Measurements from ENCODE around the gene MPV17. TPM values are rescaled to one million over a fixed set of nuclear protein-coding genes. Genes with fewer than 3 reads are reported as not detected.

MPV17 gene
- total and polyA plus RNA-seq, 9 of the 15 experiments (the other 6 are each of a cell fraction or from before 2014, with no cell fraction given) = 54.7 to 140 (median 70.2) TPM

DNA sequence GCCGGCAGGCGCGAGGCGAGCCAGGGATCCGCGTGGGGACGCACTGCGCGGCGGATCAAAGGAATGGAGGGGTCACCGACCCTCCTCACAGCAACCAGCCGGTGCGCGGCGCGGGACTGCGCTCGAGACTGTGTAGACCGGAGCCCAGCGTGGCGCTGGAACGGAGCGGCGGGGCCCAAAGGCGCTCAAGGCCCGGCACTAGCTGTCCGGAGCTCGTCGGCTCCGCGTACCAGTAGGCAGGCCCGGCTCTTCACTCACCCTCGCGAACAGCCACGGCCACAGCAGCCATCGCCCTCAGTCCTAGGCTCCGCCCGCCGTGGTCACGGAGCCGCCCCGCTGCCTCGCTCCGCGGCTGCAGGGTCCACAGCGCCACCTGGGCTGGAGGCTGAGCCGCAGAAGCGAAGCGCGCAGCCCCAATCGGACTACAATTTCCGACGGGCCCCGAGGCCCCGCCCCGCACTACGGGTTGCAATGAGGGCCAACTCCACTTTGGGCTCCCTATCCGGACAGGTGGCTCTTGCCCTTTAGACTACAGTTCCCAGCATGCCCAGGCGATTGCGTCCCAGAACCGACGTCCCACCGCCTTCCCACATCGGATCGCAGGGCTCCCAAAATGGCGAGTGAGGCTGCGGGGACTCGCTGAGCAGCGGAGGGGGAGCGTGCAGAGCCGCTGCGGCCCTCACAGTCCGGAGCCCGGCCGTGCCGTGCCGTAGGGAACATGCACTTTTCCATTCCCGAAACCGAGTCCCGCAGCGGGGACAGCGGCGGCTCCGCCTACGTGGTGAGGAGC is 47.3 kb upstream of the MPV17 start, which contains the start of the genes EIF2B4 and SNX17 (continued):
- TF ChIP-seq RB1 (IDR thresholded peaks at IDR 0.05; ENCODE audit: low read depth) (peak; percentile 79), BRD9 (IDR thresholded peaks at IDR 0.05; ENCODE audit: low read depth, partially characterized antibody) (no peak), GABPA (tag; conservative IDR thresholded peaks at IDR 0.05; ENCODE audit: low read depth) (peak; percentile 67), POLR2G (IDR thresholded peaks at IDR 0.05; ENCODE audit: low read depth, low read length) (peak; percentile 95), CREB1 (IDR thresholded peaks at IDR 0.05) (peak; percentile 91), CREB1 (CRISPR knock-in tag; IDR thresholded peaks at IDR 0.05) (peak; percentile 82), SUPT5H (IDR thresholded peaks at IDR 0.05) (peak; percentile 83), ZC3H11A (IDR thresholded peaks at IDR 0.05; ENCODE audit: low read depth, low read length) (no peak; the same call in 1 of the 2 replicates), STAT5B (CRISPR knock-in tag; IDR thresholded peaks at IDR 0.05) (no peak), SIN3B (IDR thresholded peaks at IDR 0.05; ENCODE audit: low read depth) (peak; percentile 86), JUN (IDR thresholded peaks at IDR 0.05; ENCODE audit: borderline replicate concordance, low read depth, low read length) (peak; percentile 84), JUN (CRISPR knock-in tag; IDR thresholded peaks at IDR 0.05; ENCODE audit: borderline replicate concordance) (peak; percentile 85; the same call in 1 of the 2 replicates), GABPB2 (CRISPR knock-in tag; conservative IDR thresholded peaks at IDR 0.05) (no peak; the same call in 1 of the 2 replicates), RNF2 (IDR thresholded peaks at IDR 0.05) (peak; percentile 95), NELFE (IDR thresholded peaks at IDR 0.05; ENCODE audit: insufficient read depth, insufficient read length) (no peak), RBFOX2 (IDR thresholded peaks at IDR 0.05; ENCODE audit: low read depth, low read length) (peak; percentile 99), NR4A1 (CRISPR knock-in tag; IDR thresholded peaks at IDR 0.05) (0 out of 2 replicates have a peak, but pooled peaks have one; percentile 88), NR4A1 (tag; IDR thresholded peaks at IDR 0.05) (0 out of 2 replicates have a peak, but pooled peaks have one; percentile 47), ZNF766 (CRISPR knock-in tag; conservative IDR thresholded peaks at IDR 0.05) (peak; percentile 82), HDAC1 (IDR thresholded peaks at IDR 0.05) (0 out of 4 replicates have a peak, but pooled peaks of 1 of the 2 experiments have one; percentile 6)
- TF ChIP-seq, protein P1, sequence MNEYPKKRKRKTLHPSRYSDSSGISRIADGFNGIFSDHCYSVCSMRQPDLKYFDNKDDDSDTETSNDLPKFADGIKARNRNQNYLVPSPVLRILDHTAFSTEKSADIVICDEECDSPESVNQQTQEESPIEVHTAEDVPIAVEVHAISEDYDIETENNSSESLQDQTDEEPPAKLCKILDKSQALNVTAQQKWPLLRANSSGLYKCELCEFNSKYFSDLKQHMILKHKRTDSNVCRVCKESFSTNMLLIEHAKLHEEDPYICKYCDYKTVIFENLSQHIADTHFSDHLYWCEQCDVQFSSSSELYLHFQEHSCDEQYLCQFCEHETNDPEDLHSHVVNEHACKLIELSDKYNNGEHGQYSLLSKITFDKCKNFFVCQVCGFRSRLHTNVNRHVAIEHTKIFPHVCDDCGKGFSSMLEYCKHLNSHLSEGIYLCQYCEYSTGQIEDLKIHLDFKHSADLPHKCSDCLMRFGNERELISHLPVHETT (CRISPR knock-in tag; conservative IDR thresholded peaks at IDR 0.05 in 1 of 2, IDR thresholded peaks at IDR 0.05 in 1 of 2) = peak in 1 of 2 experiments; percentile 88; a peak in 2 of 4 replicates
- TF ChIP-seq, protein P2, sequence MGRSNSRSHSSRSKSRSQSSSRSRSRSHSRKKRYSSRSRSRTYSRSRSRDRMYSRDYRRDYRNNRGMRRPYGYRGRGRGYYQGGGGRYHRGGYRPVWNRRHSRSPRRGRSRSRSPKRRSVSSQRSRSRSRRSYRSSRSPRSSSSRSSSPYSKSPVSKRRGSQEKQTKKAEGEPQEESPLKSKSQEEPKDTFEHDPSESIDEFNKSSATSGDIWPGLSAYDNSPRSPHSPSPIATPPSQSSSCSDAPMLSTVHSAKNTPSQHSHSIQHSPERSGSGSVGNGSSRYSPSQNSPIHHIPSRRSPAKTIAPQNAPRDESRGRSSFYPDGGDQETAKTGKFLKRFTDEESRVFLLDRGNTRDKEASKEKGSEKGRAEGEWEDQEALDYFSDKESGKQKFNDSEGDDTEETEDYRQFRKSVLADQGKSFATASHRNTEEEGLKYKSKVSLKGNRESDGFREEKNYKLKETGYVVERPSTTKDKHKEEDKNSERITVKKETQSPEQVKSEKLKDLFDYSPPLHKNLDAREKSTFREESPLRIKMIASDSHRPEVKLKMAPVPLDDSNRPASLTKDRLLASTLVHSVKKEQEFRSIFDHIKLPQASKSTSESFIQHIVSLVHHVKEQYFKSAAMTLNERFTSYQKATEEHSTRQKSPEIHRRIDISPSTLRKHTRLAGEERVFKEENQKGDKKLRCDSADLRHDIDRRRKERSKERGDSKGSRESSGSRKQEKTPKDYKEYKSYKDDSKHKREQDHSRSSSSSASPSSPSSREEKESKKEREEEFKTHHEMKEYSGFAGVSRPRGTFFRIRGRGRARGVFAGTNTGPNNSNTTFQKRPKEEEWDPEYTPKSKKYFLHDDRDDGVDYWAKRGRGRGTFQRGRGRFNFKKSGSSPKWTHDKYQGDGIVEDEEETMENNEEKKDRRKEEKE (IDR thresholded peaks at IDR 0.05; ENCODE audit: borderline replicate concordance in 1 of 2, control insufficient read depth in 1 of 2, low read depth in 2 of 2, low read length in 1 of 2) = peak in 1 of 2 experiments; percentile 89; a peak in 2 of 4 replicates
- TF ChIP-seq, protein P3, sequence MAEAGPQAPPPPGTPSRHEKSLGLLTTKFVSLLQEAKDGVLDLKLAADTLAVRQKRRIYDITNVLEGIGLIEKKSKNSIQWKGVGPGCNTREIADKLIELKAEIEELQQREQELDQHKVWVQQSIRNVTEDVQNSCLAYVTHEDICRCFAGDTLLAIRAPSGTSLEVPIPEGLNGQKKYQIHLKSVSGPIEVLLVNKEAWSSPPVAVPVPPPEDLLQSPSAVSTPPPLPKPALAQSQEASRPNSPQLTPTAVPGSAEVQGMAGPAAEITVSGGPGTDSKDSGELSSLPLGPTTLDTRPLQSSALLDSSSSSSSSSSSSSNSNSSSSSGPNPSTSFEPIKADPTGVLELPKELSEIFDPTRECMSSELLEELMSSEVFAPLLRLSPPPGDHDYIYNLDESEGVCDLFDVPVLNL (CRISPR knock-in tag; IDR thresholded peaks at IDR 0.05; ENCODE audit: low read depth) = peak; percentile 28; the same call in 1 of the 2 replicates

Data from K562 (cell line).